Loucy (cell line): Measurements from ENCODE around the gene COL23A1.

Source experiments
- EZH2phosphoT487 ChIP-seq: fragments of 200-600 bp; IDR thresholded peaks from 2 replicates; pipeline ENCODE4 v1.6.1; 2018; ENCODE audit warnings: antibody characterized with exemption, mild to moderate bottlenecking, moderate library complexity, borderline replicate concordance
- TF ChIP-seq, protein P1 (sequence below): fragments of 200-600 bp; sonication (generic); conservative IDR thresholded peaks from 2 replicates; pipeline ENCODE4 v1.5.1; 2014; ENCODE audit warnings: mild to moderate bottlenecking, antibody characterized with exemption, low read length

DNA sequence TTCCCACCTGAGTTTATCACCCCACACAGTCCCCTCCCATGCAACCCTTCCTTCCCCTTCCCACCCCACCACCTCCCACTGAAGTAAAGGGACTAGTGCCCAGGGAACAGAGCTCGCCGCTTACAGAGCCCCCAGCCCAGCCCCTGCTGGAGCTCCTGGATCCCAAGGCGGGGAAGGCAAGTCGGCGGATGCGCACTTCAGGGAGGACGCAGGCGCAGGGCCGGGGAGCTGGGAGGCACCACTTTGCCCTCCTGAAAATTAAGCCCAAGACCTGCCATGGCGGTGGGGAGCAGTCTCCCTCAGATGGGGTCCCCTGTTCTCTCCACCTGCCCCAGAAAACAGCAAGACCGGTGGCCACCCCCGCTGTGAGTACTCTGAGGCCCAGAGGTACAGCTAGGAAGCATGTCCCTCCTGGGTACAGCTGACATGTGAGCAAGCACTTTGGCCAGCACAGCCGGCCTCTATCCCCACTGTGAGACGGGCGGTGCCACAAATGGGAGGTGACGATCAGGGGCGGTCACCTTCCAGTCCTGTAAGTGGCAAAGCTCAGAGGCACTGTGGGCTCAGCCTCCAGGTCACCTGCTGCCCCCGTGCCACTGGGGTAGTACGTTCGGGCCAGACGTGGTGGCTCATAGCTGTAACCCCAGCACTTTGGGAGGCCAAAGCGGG is 45.9 kb downstream of the COL23A1 start:
- TF ChIP-seq, protein P1, sequence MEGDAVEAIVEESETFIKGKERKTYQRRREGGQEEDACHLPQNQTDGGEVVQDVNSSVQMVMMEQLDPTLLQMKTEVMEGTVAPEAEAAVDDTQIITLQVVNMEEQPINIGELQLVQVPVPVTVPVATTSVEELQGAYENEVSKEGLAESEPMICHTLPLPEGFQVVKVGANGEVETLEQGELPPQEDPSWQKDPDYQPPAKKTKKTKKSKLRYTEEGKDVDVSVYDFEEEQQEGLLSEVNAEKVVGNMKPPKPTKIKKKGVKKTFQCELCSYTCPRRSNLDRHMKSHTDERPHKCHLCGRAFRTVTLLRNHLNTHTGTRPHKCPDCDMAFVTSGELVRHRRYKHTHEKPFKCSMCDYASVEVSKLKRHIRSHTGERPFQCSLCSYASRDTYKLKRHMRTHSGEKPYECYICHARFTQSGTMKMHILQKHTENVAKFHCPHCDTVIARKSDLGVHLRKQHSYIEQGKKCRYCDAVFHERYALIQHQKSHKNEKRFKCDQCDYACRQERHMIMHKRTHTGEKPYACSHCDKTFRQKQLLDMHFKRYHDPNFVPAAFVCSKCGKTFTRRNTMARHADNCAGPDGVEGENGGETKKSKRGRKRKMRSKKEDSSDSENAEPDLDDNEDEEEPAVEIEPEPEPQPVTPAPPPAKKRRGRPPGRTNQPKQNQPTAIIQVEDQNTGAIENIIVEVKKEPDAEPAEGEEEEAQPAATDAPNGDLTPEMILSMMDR = no peak
- no peak for TF ChIP-seq EZH2phosphoT487
